Stimulated activated CD4-positive, alpha-beta T cell treated with anti-CD3 and anti-CD28 coated beads, Interleukin-4, amount 100 ng/mL, for 4 hours (primary cell): ENCODE results near the gene NT5E.
"Not testable (repeated sequence)": the region's sequence is repeated elsewhere in the genome, so short reads cannot be mapped to it uniquely, and the experiment has no call there.

ENCODE experiments used
- DNase-seq, 2 experiments: peaks; one replicate each; pipeline ENCODE4 v3.0.0-alpha.2; 2020

The NT5E gene

GRCh38 chr6:85494547-85495536 lies 45.0 kb downstream of the NT5E start:
- no peak for DNase-seq

- no peak for DNase-seq
Observed at GRCh38 chr6:85496009-85496579, 46.2 kb downstream of the NT5E start.

DNA sequence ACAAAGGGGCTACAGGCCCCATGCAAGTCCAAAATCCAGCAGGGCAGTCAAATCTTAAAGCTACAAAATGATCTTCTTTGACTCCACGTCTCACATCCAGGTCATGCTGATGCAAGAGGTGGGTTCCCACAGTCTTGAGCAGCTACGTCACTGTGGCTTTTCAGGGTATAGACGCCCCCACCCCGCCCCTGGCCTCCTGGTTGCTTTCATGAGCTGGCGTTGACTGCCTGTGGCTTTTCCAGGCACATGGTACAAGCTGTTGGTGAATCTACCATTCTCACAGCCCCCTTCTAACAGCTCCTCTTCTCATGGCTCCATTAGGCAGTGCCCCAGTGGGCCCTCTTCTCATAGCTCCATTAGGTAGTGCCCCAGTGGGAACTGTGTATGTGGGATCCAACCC lies 47.0 kb downstream of the NT5E start:
- no peak for DNase-seq

GRCh38 chr6:85498596-85499258 lies 48.8 kb downstream of the NT5E start:
- no peak for DNase-seq

DNA sequence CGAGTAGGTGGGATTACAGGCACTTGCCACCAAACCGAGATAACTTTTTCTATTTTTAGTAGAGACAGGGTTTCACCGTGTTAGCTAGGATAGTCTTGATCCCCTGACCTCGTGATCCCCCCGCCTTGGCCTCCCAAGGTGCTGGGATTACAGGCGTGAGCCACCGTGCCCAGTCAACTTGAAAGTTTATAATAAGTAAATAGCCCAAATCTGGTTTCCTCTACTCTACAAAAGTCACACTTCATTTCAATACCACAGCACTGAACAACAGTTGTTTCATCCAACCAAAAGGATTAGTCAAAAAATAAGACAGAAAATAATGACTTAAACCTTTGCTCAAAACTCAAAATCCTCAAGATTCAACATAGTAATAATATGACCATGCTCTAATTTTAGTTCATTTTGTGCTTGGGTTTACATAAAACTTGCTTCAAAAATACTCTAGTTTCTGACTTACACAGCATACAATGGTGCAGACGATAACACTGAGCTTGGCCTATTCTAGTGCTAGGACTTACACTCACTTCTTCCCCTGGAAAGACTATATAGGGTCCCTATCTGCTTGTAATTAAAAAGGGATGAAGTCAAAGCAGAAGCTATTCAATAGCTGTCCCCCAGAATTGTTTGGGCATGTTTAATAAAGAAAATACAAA lies 56.7 kb downstream of the NT5E start:
- DNase-seq = no peak

DNA sequence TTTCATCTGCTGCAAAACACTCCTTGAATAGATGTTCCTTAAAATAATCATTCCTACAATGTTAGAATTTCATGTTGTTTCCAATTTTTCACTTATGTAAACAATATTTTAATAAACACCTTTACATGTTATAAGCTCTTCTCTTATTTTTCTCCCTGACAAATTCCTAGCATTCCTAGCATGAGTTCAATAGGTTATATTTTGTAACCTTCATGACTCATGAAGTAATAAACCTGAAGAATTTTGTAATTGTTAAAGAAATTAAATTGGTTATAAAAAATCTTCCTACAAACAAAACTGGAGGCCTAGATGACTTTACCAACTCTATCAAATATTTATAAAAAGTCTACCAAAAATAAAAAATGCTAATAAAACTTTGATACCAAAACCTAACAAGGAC lies 66.3 kb downstream of the NT5E start:
- no peak for DNase-seq

DNA sequence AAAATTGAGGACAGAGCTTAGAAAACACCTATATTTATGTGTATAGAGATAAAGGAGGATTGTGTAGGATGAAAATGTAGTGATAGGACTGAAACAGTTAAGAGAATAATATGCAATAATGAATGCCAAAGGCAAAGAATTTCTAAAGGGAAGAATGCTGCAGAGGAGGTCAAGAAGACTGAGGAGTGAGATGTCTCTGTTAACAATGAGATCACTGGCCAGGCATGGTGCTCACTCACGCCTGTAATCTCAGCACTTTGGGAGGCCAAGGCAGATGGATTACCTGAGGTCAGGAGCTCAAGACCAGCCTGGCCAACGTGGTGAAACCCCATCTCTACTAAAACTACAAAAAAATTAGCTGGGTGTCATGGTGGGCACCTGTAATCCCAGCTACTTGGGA lies 74.4 kb downstream of the NT5E start:
- not testable (repeated sequence) for DNase-seq

DNA sequence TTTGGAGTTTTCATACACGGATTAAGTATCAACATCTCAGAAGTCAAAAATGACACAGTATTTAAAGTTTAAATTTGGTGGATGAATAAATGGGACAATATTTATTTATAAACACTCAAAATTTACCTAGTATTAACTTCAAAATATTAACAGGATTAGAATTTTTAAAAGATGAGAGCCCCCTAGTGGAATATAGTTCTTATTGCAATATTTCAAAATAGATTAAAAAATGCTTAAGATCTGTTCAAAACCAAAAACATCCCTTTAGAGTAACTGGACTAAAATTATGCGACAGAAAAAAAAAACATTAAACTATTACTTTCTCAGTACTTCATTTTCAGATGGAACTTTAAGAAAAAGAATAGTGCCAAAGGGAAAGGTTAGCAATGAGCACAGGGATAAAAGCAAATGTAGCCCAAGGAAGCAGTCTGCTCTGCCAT lies 87.2 kb downstream of the NT5E start:
- no peak for DNase-seq

DNA sequence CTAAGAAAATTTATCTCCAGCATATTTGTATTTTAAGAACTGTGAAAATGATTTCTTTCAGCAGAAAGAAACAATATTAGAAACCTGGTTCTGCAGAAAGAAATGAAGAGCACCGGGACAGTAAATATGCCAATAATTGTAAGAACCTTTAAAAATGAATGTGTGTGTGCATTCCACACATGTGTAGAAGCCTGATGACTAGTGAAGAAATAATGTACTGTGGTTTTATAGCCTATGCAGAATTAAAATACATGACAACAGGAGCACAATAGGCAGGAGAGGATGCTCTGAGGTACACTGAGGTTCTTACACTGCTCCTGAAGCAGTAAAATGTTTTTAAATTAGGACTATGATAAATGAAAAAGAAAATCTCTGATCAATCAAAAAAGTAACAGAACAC lies 94.9 kb downstream of the NT5E start:
- no peak for DNase-seq
